ENCODE measurements around the gene KMT2D.
"Not testable (repeated sequence)": the region's sequence is repeated elsewhere in the genome, so short reads cannot be mapped to it uniquely, and the experiment has no call there.

Gene KMT2D

GRCh38 chr12:49088150-49088931 lies 27.7 kb upstream of the KMT2D start:
- DNase-seq: peak; percentile 83

GRCh38 chr12:49086116-49086515 lies 25.5 kb upstream of the KMT2D start:
- no peak for DNase-seq

GRCh38 chr12:49084438-49084837 lies 23.8 kb upstream of the KMT2D start:
- DNase-seq: no peak

- no peak for DNase-seq
These were observed 19.2 kb upstream of the KMT2D start for GRCh38 chr12:49079793-49080192.

- no peak for DNase-seq
These were observed 10.4 kb upstream of the KMT2D start for GRCh38 chr12:49070971-49071370.

GRCh38 chr12:49069507-49070346 lies 9.1 kb upstream of the KMT2D start, which contains the start of gene RHEBL1:
TSS of gene RHEBL1 (minus strand) at chr12:49069979. CDS start at chr12:49069785, 194 bp downstream.
- DNase-seq: peak; percentile 95

GRCh38 chr12:49068879-49069506 lies 8.4 kb upstream of the KMT2D start:
- no peak for DNase-seq

GRCh38 chr12:49066120-49066519 lies 5.5 kb upstream of the KMT2D start:
- no peak for DNase-seq

- no peak for DNase-seq
These were observed 4.2 kb upstream of the KMT2D start for GRCh38 chr12:49064767-49065152.

GRCh38 chr12:49061916-49062315 lies 1.3 kb upstream of the KMT2D start:
- not testable (repeated sequence) for DNase-seq

- no peak for DNase-seq
These were observed 610 bp upstream of the KMT2D start for GRCh38 chr12:49061157-49061650.

GRCh38 chr12:49059299-49060171 lies 1.1 kb downstream of the KMT2D start:
- DNase-seq: no peak

- DNase-seq: no peak
These were observed 1.6 kb downstream of the KMT2D start for GRCh38 chr12:49059045-49059298.

- DNase-seq: no peak
These were observed 2.1 kb downstream of the KMT2D start for GRCh38 chr12:49058366-49059044.

- DNase-seq: no peak
These were observed 2.7 kb downstream of the KMT2D start for GRCh38 chr12:49057888-49058287.

GRCh38 chr12:49055978-49056754 lies 4.4 kb downstream of the KMT2D start:
- DNase-seq: peak; percentile 23

GRCh38 chr12:49055092-49055491 lies 5.5 kb downstream of the KMT2D start:
- no peak for DNase-seq

GRCh38 chr12:49054524-49054923 lies 6.1 kb downstream of the KMT2D start:
- no peak for DNase-seq

- DNase-seq: no peak
These were observed 6.5 kb downstream of the KMT2D start for GRCh38 chr12:49054096-49054495.

GRCh38 chr12:49052451-49053208 lies 8.0 kb downstream of the KMT2D start:
- DNase-seq: no peak

Measured in DMS153 (cell line).